Small intestine (tissue), 7 donors: ENCODE data around the gene CD164L2. TPM values are rescaled to one million over a fixed set of nuclear protein-coding genes. Genes with fewer than 3 reads are reported as not detected.
A peak's percentile ranks its signal among the peaks of the same experiment; 100 is the strongest.
"Not testable (repeated sequence)": the region's sequence is repeated elsewhere in the genome, so short reads cannot be mapped to it uniquely, and the experiment has no call there.

Source experiments
- DNase-seq, 2 donors: peaks; one replicate each; pipeline versions ENCODE4 v3.0.0 to v3.0.0-alpha.2; 2013
- FAIRE-seq: peaks from 2 replicates; lab custom pipeline; 2012; peaks lifted over from hg19 to GRCh38; lab: Jason Lieb, UNC
- H3K27ac ChIP-seq, 3 donors: one replicate each; pipeline ENCODE4 v1.5.1; 2013; ENCODE audit warnings: low read length in 2 of 3, mild to moderate bottlenecking in 2 of 3, control low read depth in 1 of 3, inconsistent platforms in 1 of 3, low read depth in 1 of 3, moderate library complexity in 1 of 3
- H3K27me3 ChIP-seq, 3 donors: one replicate each; pipeline ENCODE4 v1.6.1; 2013; ENCODE audit warnings: low read length in 3 of 3, inconsistent platforms in 1 of 3; ENCODE audit not compliant: control insufficient read depth in 3 of 3, insufficient read depth in 3 of 3
- H3K36me3 ChIP-seq, 3 donors: one replicate each; pipeline ENCODE4 v1.6.1; 2013; ENCODE audit warnings: low read length in 3 of 3, inconsistent platforms in 1 of 3, low read depth in 1 of 3, mild to moderate bottlenecking in 1 of 3, moderate library complexity in 1 of 3; ENCODE audit not compliant: control insufficient read depth in 3 of 3, insufficient read depth in 2 of 3
- H3K4me1 ChIP-seq, 3 donors: one replicate each; pipeline ENCODE4 v1.6.1; 2013; ENCODE audit warnings: low read length in 2 of 3, inconsistent platforms in 1 of 3, low read depth in 1 of 3, mild to moderate bottlenecking in 1 of 3, moderate library complexity in 1 of 3; ENCODE audit not compliant: control insufficient read depth in 3 of 3, insufficient read depth in 2 of 3
- H3K4me3 ChIP-seq, 3 donors: one replicate each; pipeline ENCODE4 v1.5.1; 2013; ENCODE audit warnings: low read length in 3 of 3, control low read depth in 1 of 3, inconsistent platforms in 1 of 3, low read depth in 1 of 3, mild to moderate bottlenecking in 1 of 3, moderate library complexity in 1 of 3
- H3K9me3 ChIP-seq, 2 donors: one replicate each; pipeline ENCODE4 v1.6.1; 2013; ENCODE audit warnings: low read depth in 1 of 2, low read length in 1 of 2; ENCODE audit not compliant: control insufficient read depth in 2 of 2, insufficient read depth in 1 of 2
- WGBS, 3 donors: extraction: QIAGEN DNeasy Blood & Tissue Kit; methylation state at CpG; one replicate each; pipeline ENCODE4 v1.1.7; 2013; 5-methylcytosine and 5-hydroxymethylcytosine counted together
- polyA plus RNA-seq, 4 donors: library from polyadenylated mRNA; stranded (reverse) in 3 of 4; unstranded in 1 of 4; fragments of 200-250 nt in 3 of 4; fragments of 120-200 nt in 1 of 4; gene quantifications; one replicate each; pipeline versions ENCODE4 v1.2.1 to v1.2.3, GENCODE V29; 2013
- donor health status: healthy with polysubstance abuse.
- donor health status: control.
- donor health status: control.
- donor health status: Bipolar disorder and iron deficiency.
- donor health status: healthy.

The CD164L2 gene
- polyA plus RNA-seq, 4 donors, result 0.03 to 0.04 TPM; not detected in 2

DNA sequence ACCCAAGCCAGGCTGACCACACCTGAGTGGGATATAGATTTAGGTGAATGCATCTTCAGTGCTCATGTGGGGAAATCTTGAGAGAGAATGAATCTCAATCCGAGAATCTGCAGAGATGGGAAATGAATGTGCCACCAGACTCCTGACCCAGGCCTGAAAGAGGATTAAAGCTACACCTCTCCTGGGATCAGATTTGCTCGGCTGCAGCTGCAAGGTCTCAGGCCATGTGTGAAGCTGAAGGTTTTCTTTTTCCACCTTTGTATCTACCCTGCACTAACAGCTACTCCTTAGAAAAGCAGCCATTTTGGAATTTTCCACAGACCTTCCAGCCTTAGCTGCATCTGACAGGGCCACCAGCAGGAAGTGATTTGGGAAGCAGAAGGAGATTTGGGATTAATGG is 27.6 kb upstream of the CD164L2 start:
- H3K27me3 ChIP-seq, result no peaks in the 10 kb centered on the region
- no peak for FAIRE-seq
- H3K4me3 ChIP-seq, result no peak overlapping the region
- H3K9me3 ChIP-seq, result no peaks in the 10 kb centered on the region
- H3K27ac ChIP-seq, result no peak overlapping the region
- 80 to 88% (median 84%) methylated on average over 2 of the region's 2 CpGs for WGBS, 3 donors
- H3K36me3 ChIP-seq, result peaks cover 34 to 87% (median 48%) of the 10 kb centered on the region in 3 donors
- no peak for DNase-seq
- no peaks in the 10 kb centered on the region for H3K4me1 ChIP-seq

GRCh38 chr1:27409669-27410068 is 26.5 kb upstream of the CD164L2 start:
- FAIRE-seq (no peak), DNase-seq (no peak)
- no peaks in the 10 kb centered on the region for H3K9me3 ChIP-seq
- H3K4me3 ChIP-seq, result no peak overlapping the region
- H3K27ac ChIP-seq, result no peak overlapping the region
- 93 to 95% (median 93%) methylated on average over 11 of the region's 11 CpGs for WGBS, 3 donors
- H3K36me3 ChIP-seq, result peaks cover 34 to 90% (median 45%) of the 10 kb centered on the region in 3 donors
- H3K27me3 ChIP-seq, result no peaks in the 10 kb centered on the region
- no peaks in the 10 kb centered on the region for H3K4me1 ChIP-seq

DNA sequence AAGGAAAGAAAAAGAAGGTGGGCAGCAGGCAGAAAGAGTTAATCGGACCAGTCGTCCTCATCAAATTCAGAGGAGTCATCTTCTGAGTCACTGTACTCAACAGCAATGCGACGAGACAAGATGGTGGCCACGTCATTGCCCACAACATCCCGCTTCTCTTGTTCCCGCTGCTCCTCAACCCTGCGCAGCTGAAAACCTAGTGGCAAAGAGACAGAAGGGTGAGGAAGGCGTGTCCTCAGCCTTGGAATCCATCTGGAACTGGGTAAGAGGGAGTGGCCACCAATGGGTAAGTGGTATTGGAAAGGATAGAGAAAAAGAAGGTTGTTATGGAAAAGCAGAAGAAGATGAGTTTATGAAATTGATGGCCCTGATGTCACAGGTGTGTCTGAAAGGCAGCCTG is 25.0 kb upstream of the CD164L2 start:
- WGBS, 3 donors, result 95 to 96% (median 96%) methylated on average over 9 of the region's 9 CpGs

GRCh38 chr1:27406791-27407190 is 23.7 kb upstream of the CD164L2 start:
- FAIRE-seq, H3K27ac ChIP-seq: not testable (repeated sequence)
- peaks cover 0 to 12% (median 0%) of the 10 kb centered on the region in 3 donors for H3K4me1 ChIP-seq

More for the DNA sequence above, 25.0 kb upstream of the CD164L2 start:
- no peaks in the 10 kb centered on the region for H3K9me3 ChIP-seq
- H3K4me3 ChIP-seq, result no peak overlapping the region
- no peaks in the 10 kb centered on the region for H3K27me3 ChIP-seq
- FAIRE-seq (no peak), DNase-seq (no peak)
- H3K4me1 ChIP-seq, result peaks cover 0 to 6% (median 0%) of the 10 kb centered on the region in 3 donors
- no peak overlapping the region for H3K27ac ChIP-seq
- peaks cover 29 to 87% (median 33%) of the 10 kb centered on the region in 3 donors for H3K36me3 ChIP-seq

GRCh38 chr1:27406362-27406680 is 23.2 kb upstream of the CD164L2 start:
- 86 to 94% (median 93%) methylated on average over 4 of the region's 4 CpGs for WGBS, 3 donors
- peaks cover 0 to 12% (median 0%) of the 10 kb centered on the region in 3 donors for H3K4me1 ChIP-seq
- DNase-seq (no peak), FAIRE-seq (no peak)
- H3K9me3 ChIP-seq, result no peaks in the 10 kb centered on the region
- no peak overlapping the region for H3K4me3 ChIP-seq
- peaks cover 22 to 85% (median 27%) of the 10 kb centered on the region in 3 donors for H3K36me3 ChIP-seq
- no peaks in the 10 kb centered on the region for H3K27me3 ChIP-seq
- peak overlapping the region in 1 of 3 donors; percentile 2 for H3K27ac ChIP-seq

More at GRCh38 chr1:27406791-27407190, 23.7 kb upstream of the CD164L2 start:
- not testable (repeated sequence) for H3K4me3 ChIP-seq, H3K27me3 ChIP-seq, H3K9me3 ChIP-seq, DNase-seq
- H3K36me3 ChIP-seq, result peaks cover 23 to 87% (median 27%) of the 10 kb centered on the region in 3 donors
- 88 to 97% (median 95%) methylated on average over 2 of the region's 2 CpGs for WGBS, 3 donors

GRCh38 chr1:27405598-27406361 is 22.6 kb upstream of the CD164L2 start:
- not testable (repeated sequence) for H3K9me3 ChIP-seq, H3K27me3 ChIP-seq, H3K4me3 ChIP-seq, FAIRE-seq, DNase-seq
- WGBS, 3 donors, result 84 to 91% (median 89%) methylated on average over 14 to 17 of the region's 18 CpGs
- peaks cover 0 to 12% (median 0%) of the 10 kb centered on the region in 3 donors for H3K4me1 ChIP-seq
- H3K27ac ChIP-seq, result peak overlapping the region in 1 of 3 donors; percentile 2
- H3K36me3 ChIP-seq, result peaks cover 19 to 82% (median 22%) of the 10 kb centered on the region in 3 donors

DNA sequence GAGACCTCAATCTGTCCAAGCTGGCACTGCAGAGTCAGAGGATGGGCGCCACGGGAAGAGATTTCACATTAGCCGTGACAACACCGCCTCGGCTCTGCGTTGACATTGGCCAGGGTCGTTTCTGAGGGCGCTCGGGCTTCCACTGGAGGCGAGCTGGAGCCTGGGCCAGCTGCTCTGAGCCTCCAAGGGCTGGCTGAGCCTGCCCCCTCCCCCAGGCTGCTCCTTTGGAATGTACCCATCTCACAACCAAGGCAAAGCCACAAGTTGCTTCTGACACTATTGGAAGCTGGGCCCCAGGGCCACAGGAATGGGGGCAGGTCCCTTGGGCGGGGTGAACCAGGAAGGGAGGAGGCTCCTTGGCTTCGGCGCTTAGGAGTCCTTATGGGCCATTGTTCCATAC is 21.9 kb upstream of the CD164L2 start:
- Histone ChIP-seq H3K9me3 (no peaks in the 10 kb centered on the region), H3K27ac (peak overlapping the region in 1 of 3 donors; percentile 65), H3K27me3 (no peaks in the 10 kb centered on the region), H3K4me3 (no peak overlapping the region), H3K4me1 (peaks cover 0 to 17% (median 0%) of the 10 kb centered on the region in 3 donors), H3K36me3 (peaks cover 16 to 76% (median 17%) of the 10 kb centered on the region in 3 donors)
- FAIRE-seq (no peak), DNase-seq (no peak)
- 76 to 83% (median 78%) methylated on average over 13 of the region's 13 CpGs for WGBS, 3 donors

- peak overlapping the region in 2 of 3 donors; percentile 68 to 78 for H3K27ac ChIP-seq
- H3K4me3 ChIP-seq, result no peak overlapping the region
- FAIRE-seq, result no peak
- H3K9me3 ChIP-seq, result no peaks in the 10 kb centered on the region
- H3K27me3 ChIP-seq, result no peaks in the 10 kb centered on the region
- no peak for DNase-seq
- peaks cover 0 to 25% (median 0%) of the 10 kb centered on the region in 3 donors for H3K4me1 ChIP-seq
- peaks cover 11 to 65% (median 15%) of the 10 kb centered on the region in 3 donors for H3K36me3 ChIP-seq
Observed at GRCh38 chr1:27403931-27404330, 20.8 kb upstream of the CD164L2 start.
